Left ventricle myocardium superior (tissue), 1 donor: Measurements from ENCODE around the gene PCED1B. TPM values are rescaled to one million over a fixed set of nuclear protein-coding genes. Genes with fewer than 3 reads are reported as not detected.
"Not testable (repeated sequence)": the region's sequence is repeated elsewhere in the genome, so short reads cannot be mapped to it uniquely, and the experiment has no call there.

Experiments used
- ATAC-seq: fragments of 200-7000 bp; cut with Tn5 transposase; one replicate; pipeline ENCODE4 v1.9.1; 2020; ENCODE audit warnings: mild to moderate bottlenecking, moderate library complexity
- DNase-seq: peaks from one replicate; pipeline ENCODE4 v3.0.0-alpha.2; 2020
- intact Hi-C: fragments of 100-400 bp; cut with micrococcal nuclease; formaldehyde crosslinking; loops from one replicate; pipeline ENCODE4 v1.11.0; 2022
- total RNA-seq: library from RNA; stranded (reverse); fragmentation: NEBNext Ultra II Directional; extraction: Animal tissue kit (Norgen Biotek cat#: 25700); gene quantifications from one replicate; pipeline ENCODE4 v1.2.1, GENCODE V29; 2021
- donor health status: DM: no; HTN: yes; CAD: no; lungs with severe emphysema.

The PCED1B gene
- total RNA-seq, 1 donor from 2014 or later: 1.1 TPM

DNA sequence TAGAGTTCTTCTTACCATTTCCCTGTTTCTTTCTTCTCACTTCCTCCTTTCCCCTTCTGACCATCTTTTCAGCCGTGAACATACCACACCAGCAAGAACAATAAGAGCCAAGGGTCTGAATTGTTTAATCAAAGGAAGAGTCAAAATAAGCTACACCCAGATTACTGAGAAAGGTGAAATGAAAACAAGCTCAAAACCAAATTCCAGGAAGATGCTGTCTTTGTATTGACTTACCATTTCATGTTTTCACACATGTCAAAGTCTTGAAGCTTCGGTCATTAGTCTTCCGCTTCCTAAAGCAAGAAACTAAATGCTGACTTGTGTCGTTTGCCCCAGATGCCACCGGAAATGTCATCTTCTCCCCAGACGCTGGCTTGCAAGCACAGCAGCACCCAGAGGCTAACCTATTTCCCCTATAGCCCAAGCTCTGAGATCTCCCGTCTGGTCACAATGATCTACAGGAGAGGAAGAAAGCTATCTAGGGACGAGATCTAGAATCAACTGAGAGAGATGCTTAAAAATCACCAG lies 136.8 kb downstream of the PCED1B start:
- DNase-seq: no peak
- intact Hi-C loops: no loop called here

GRCh38 chr12:47217595-47217869 lies 138.1 kb downstream of the PCED1B start:
- ATAC-seq, intact Hi-C loops, DNase-seq: not testable (repeated sequence)

More for the DNA sequence above, 136.8 kb downstream of the PCED1B start:
- ATAC-seq: peak; percentile 78

DNA sequence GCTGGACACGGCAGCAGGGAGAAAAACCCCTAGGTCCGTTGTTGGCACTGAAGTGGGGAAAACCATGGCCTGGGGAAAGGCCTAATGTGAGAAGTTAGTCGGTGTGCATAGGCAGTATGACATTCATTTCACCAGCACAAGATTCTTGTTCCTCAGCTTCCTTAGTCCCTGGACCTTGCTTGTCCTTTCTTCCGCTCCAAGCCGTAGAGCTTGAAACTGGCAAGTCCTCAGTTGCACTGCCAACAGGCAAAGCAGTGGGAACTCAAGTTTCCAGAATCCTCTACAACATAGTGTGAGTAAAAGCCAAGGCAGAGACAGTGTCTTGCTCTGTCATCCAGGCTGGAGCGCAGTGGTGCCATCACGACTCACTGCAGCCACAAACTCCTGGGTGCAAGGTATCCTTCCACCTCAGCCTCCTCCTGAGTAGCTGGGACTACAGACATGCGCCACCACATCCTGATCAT lies 138.8 kb downstream of the PCED1B start:
- intact Hi-C loops: no loop called here
- ATAC-seq: no peak
- no peak for DNase-seq

DNA sequence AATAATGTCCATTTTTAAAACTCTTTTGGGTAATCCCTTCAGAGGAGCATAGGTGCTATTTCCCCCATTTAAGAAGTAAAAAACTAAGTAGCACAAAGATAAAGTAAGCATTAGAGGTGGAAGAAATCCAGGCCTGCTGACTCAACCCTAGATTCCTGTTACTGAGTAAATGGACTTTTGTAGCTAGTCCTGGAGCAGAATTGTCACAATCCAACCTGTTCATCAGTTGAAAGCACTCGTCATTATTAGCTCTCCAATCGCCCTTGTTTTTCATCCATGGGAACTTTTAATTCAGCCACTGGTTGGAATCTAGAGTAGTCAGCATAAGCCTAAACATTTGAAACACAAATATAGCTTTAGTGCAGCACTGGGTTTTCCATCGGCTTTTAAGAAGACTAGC lies 139.8 kb downstream of the PCED1B start:
- no peak for ATAC-seq
- intact Hi-C loops: no loop called here
- DNase-seq: no peak

GRCh38 chr12:47221256-47222023 lies 142.0 kb downstream of the PCED1B start:
- intact Hi-C loops: no loop called here
- ATAC-seq: no peak
- DNase-seq: no peak

GRCh38 chr12:47222520-47223030 lies 143.2 kb downstream of the PCED1B start:
- no peak for ATAC-seq
- intact Hi-C loops: no loop called here
- no peak for DNase-seq

DNA sequence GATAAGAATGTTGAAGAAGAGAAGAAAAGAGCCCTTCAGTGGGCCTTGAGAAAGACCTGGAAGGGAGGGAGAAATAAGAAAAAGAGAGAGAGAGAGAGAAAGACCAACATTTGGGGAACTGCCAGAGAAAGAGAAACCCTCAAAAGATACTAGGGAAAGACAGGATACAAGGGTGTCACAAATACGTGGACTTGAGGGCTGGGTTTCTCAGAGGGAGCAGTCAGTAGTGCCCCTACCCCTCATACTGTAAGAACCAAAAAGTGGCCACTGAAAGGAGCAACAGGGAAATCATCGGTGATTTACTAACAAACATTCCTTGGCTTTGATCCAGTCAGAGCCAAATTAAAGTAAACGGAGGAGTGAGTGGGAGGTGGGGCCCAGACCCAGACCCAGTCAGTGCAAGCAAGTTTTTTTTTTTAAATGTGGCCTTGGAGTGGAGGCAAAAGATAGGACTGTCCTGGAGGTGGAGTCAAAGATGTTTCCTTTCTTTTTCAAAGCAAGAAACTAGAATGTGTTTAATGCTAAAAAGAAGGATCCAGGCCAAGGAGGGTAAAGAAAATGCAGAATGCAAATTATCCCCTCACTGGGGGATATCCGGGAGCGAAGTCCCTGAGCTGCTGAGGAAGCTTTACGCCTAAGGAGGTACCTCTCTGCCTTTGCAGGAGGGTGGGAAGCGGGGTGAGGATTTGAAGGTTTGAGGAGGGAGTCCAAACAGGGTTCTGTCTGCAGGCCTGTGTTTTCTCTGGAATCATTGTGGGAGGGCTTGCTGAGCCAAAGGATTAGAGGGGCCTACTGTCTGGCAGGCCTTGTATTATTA lies 143.8 kb downstream of the PCED1B start:
- peak; percentile 47 for ATAC-seq
- intact Hi-C loops: no loop called here
- DNase-seq: no peak

DNA sequence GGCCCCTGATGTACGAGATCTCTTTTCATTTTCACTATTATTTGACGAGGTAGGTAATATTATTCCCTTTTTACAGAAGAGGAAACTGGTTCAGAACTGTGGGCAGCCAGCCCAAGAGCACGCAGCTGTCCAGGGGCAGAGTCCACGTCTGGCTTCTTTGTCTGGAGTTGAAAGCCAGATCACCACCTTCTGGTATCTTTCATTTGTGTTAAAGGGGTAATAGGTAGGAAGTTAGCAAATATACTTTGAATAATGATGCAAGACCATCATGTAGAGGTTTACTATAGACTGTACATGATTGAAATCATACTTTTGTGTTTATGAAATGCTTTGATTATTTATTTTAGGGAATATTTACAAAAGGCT lies 144.4 kb downstream of the PCED1B start:
- peak; percentile 78 for ATAC-seq
- DNase-seq: peak; percentile 62
- intact Hi-C loops: no loop called here

- DNase-seq (no peak), ATAC-seq (no peak)
- intact Hi-C loops: no loop called here
These were observed 145.2 kb downstream of the PCED1B start for GRCh38 chr12:47224563-47225133.

DNA sequence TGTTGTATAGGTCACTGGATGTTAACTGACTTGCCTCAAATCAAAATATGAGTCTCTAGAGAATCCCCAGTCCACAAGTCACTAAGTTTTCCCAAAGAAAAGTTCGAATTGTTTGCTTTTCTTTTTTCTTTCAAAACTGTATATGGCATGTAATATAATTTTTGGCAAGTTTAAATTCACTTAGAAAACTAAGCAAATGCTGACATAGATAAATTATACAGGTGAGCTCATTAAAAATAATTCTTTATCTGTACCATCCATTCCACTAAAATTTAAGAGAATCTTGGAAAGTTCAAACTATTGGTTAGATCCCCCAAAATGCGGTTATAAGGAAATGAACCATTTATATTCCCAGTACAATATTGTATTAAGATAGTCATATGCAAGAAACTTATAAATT lies 145.9 kb downstream of the PCED1B start:
- ATAC-seq: no peak
- DNase-seq: no peak
- intact Hi-C loops: no loop called here

- intact Hi-C loops: no loop called here
- no peak for DNase-seq
- ATAC-seq: no peak
These were observed 146.8 kb downstream of the PCED1B start for GRCh38 chr12:47226199-47226598.

- no peak for ATAC-seq
- intact Hi-C loops: no loop called here
- DNase-seq: no peak
These were observed 149.4 kb downstream of the PCED1B start for GRCh38 chr12:47228802-47229201.

- DNase-seq (no peak), ATAC-seq (no peak)
- intact Hi-C loops: no loop called here
These were observed 152.0 kb downstream of the PCED1B start for GRCh38 chr12:47231456-47231855.

DNA sequence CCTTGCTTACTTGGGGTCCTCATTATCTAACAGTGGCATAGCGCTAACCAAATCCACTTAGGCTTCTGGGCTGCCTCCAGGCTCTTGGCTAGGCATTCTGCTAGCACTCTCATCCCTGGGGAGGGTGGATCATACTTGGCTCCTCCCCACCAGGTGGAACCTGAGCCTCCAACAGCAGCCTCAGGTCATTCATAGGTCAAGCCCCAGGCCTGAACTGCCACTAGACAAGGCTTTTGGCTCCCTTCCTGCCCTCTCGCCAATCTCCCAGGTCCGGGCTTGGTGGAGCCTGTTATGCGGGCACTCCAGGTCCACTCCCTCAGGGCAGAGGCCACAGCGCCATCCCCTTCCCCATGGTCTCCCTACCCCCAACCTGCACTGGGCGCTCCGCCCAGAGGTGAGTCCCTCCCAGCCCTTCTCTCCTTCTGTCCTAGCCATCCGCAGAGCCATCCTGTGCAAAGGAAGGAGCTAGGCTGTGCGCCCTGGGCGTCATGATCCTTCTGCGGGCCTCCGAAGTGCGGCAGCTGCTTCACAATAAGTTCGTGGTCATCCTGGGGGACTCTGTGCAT lies 155.2 kb downstream of the PCED1B start:
- intact Hi-C loops: no loop called here
- ATAC-seq: no peak

GRCh38 chr12:47235258-47236040 lies 156.0 kb downstream of the PCED1B start:
- intact Hi-C loops: no loop called here
- DNase-seq: no peak
- no peak for ATAC-seq

More for the DNA sequence above, 155.2 kb downstream of the PCED1B start:
- no peak for DNase-seq

DNA sequence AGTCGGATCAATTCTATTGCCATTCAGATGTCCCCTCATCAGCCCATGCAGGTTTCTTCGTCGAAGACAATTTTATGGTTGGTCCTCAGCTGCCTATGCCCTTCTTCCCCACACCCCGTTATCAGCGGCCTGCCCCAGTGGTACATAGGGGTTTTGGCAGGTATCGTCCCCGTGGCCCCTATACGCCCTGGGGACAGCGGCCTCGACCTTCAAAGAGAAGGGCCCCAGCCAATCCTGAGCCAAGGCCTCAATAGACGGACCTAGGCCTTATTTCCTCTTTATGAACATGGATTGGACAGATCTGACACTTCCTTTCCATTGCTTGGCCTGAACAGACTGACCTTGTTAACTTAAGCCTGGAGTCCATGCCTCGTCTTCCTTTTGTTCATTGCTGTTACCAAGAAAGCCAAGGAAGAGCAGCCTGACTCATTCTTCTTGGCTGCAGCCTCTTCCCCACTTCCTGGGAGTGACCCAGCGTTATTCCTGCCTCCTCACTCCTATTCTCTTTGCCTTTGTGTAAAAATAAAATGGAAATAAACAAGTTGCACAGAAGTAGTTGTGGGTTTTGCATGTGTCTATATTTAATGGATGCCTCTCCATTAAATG lies 156.8 kb downstream of the PCED1B start:
- intact Hi-C loops: no loop called here
- ATAC-seq (peak; percentile 66), DNase-seq (no peak)

DNA sequence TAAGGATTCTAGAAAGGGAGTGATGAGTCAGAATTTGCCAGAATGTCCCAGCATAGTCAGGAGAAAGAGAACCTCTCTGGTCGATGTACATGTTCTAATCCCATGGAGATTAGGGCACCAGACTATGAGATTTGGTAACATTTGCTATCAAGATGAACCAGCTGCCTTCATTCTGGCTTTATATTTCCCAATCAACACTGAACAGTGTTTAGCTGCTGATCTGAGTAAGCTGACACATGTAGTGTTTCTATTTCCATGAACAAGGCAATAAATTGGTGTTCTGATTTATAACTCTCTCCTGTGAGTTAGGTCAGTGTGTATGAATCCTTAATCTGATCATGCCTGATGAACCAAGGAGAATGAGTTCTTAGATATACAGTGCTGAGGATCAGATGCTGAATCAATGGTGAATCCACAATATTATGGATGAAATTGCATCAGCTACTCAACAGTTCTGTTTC lies 158.4 kb downstream of the PCED1B start:
- ATAC-seq (peak; percentile 42), DNase-seq (no peak)
- intact Hi-C loops: no loop called here

DNA sequence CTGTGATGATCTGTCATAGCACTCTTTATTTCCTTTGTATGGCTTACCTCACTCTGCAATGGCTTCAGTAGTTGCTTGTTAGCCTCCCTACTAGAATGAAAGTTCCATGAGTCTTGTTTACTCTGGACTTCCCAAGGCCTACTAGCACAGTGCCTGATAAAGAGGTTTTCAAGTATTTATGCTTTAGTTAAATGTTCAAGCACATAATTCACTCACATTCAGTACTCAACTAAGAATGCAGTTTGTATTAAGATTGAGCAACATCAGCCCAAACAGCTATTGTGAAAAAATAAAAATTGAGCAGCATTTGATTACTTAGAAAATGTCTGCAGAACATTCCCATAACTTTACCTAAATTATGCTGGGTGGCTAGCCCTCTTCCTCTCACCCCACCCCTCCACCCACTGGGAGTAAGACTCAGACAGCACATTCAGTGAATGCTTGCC lies 159.3 kb downstream of the PCED1B start:
- ATAC-seq (no peak), DNase-seq (no peak)
- intact Hi-C loops: no loop called here
